ENCODE measurements around the gene IQGAP1. TPM values are rescaled to one million over a fixed set of nuclear protein-coding genes. Genes with fewer than 3 reads are reported as not detected.

The IQGAP1 gene
- total and polyA plus RNA-seq, 4 donors, result 83.0 to 396 (median 189) TPM

DNA sequence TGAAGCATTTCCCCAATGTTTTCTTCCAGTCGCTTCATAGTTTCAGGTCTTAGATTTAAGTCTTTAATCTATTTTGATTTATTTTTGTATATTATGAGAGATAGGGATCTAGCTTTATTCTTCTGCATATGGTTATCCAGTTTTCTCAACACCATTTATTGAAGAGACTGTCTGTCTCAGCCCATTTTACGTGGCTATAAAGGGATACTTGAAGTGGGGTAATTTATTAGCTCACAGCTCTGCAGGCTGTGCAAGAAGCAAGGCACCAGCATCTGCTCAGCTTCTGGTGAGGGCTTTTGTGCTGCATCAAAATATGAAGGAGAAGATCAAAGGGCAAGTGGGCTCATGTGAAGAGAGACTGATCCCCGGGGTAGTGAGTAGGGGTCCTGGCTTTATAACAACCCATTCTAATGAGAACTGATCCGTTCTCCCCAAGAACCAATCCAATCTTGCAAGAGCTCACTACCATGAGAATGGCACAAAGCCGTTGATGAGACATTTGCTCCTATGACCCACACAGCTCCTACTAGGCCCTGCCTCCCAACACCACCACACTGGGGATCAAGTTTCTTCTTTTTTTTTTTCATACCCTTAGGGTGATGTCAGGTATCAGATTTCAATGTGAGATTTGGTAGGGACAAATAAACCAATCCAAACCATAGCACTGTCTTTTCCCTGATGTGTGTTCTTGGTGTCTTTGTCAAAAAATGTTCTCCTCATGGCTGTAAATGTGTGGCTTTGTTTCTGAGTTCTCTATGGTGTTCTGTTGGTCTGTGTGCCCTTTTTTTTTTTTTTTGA, 63.2 kb downstream of the IQGAP1 start:
- H3K4me3 ChIP-seq, result no peak overlapping the region
- TF ChIP-seq CTCF (IDR thresholded peaks at IDR 0.05; ENCODE audit: control extremely low read depth, extremely low read depth), result no peak
- H3K27me3 ChIP-seq (ENCODE audit: control insufficient read depth in 3 of 3, insufficient read depth in 3 of 3, low read length in 2 of 3), result no peaks in the 10 kb centered on the region
- no peak overlapping the region for H3K27ac ChIP-seq (ENCODE audit: low read depth in 1 of 2, low read length in 1 of 2)
- DNase-seq (no peak), ATAC-seq (ENCODE audit: insufficient read depth, low FRiP score) (no peak)
- no peak overlapping the region for H3K9ac ChIP-seq (ENCODE audit: insufficient read depth in 1 of 2, low read length in 2 of 2)
- H3K4me1 ChIP-seq (ENCODE audit: control insufficient read depth in 5 of 5, insufficient read depth in 5 of 5, low read length in 5 of 5), result no peaks in the 10 kb centered on the region
- WGBS, 2 donors, result 91 to 93% methylated on average over 5 of the region's 5 CpGs
- no peaks in the 10 kb centered on the region for H3K9me3 ChIP-seq (ENCODE audit: control insufficient read depth in 4 of 4, insufficient read depth in 3 of 4, low read length in 3 of 4)
- H3K36me3 ChIP-seq (ENCODE audit: control insufficient read depth in 4 of 4, insufficient read depth in 4 of 4, low read length in 4 of 4), result peaks cover 33 to 47% (median 39%) of the 10 kb centered on the region in 4 donors

GRCh38 chr15:90456236-90456635, 68.2 kb downstream of the IQGAP1 start:
- no peak for TF ChIP-seq CTCF (IDR thresholded peaks at IDR 0.05; ENCODE audit: control extremely low read depth, extremely low read depth)
- WGBS, 2 donors, result 97 to 100% methylated on average over 5 of the region's 5 CpGs
- Histone ChIP-seq H3K4me1 (ENCODE audit: control insufficient read depth in 5 of 5, insufficient read depth in 5 of 5, low read length in 5 of 5) (peaks cover 0 to 18% (median 2%) of the 10 kb centered on the region in 5 donors), H3K27me3 (ENCODE audit: control insufficient read depth in 3 of 3, insufficient read depth in 3 of 3, low read length in 2 of 3) (no peaks in the 10 kb centered on the region), H3K36me3 (ENCODE audit: control insufficient read depth in 4 of 4, insufficient read depth in 4 of 4, low read length in 4 of 4) (peaks cover 20 to 43% (median 30%) of the 10 kb centered on the region in 4 donors), H3K9ac (ENCODE audit: insufficient read depth in 1 of 2, low read length in 2 of 2) (no peak overlapping the region), H3K9me3 (ENCODE audit: control insufficient read depth in 4 of 4, insufficient read depth in 3 of 4, low read length in 3 of 4) (no peaks in the 10 kb centered on the region), H3K27ac (ENCODE audit: low read depth in 1 of 2, low read length in 1 of 2) (no peak overlapping the region), H3K4me3 (no peak overlapping the region)
- DNase-seq (no peak), ATAC-seq (ENCODE audit: insufficient read depth, low FRiP score) (no peak)

- DNase-seq (no peak), ATAC-seq (ENCODE audit: insufficient read depth, low FRiP score) (no peak)
- no peak for TF ChIP-seq CTCF (IDR thresholded peaks at IDR 0.05; ENCODE audit: control extremely low read depth, extremely low read depth)
- Histone ChIP-seq H3K9me3 (ENCODE audit: control insufficient read depth in 4 of 4, insufficient read depth in 3 of 4, low read length in 3 of 4) (no peaks in the 10 kb centered on the region), H3K27me3 (ENCODE audit: control insufficient read depth in 3 of 3, insufficient read depth in 3 of 3, low read length in 2 of 3) (no peaks in the 10 kb centered on the region), H3K27ac (ENCODE audit: low read depth in 1 of 2, low read length in 1 of 2) (no peak overlapping the region), H3K4me1 (ENCODE audit: control insufficient read depth in 5 of 5, insufficient read depth in 5 of 5, low read length in 5 of 5) (peaks cover 0 to 25% (median 2%) of the 10 kb centered on the region in 5 donors), H3K4me3 (no peak overlapping the region), H3K36me3 (ENCODE audit: control insufficient read depth in 4 of 4, insufficient read depth in 4 of 4, low read length in 4 of 4) (peaks cover 11 to 35% (median 23%) of the 10 kb centered on the region in 4 donors), H3K9ac (ENCODE audit: insufficient read depth in 1 of 2, low read length in 2 of 2) (no peak overlapping the region)
- WGBS, 2 donors, result 73 to 78% methylated on average over 4 of the region's 4 CpGs
Observed at GRCh38 chr15:90458061-90458460, 70.0 kb downstream of the IQGAP1 start.

All from lung (tissue), 12 donors.